Liver (tissue), 3 donors: ENCODE data around the gene RARB.

Experiments used
- CTCF ChIP-seq: fragments of 150-350 bp; IDR thresholded peaks from 2 replicates; pipeline ENCODE4 v1.5.1; 2017; ENCODE audit warnings: improper control_type of control experiment, low read depth, low read length; ENCODE audit not compliant: missing input control
- EGR1 ChIP-seq, 2 donors: IDR thresholded peaks; 2 replicates each; pipeline ENCODE4 v1.6.1; 2016 to 2018; ENCODE audit warnings: antibody characterized with exemption in 2 of 2, low read depth in 2 of 2
- FOXA1 ChIP-seq: IDR thresholded peaks from 2 replicates; pipeline ENCODE4 v1.6.1; 2016; ENCODE audit warnings: antibody characterized with exemption
- RAD21 ChIP-seq, 2 donors: IDR thresholded peaks; 2 replicates each; pipeline ENCODE4 v1.6.1; 2016; ENCODE audit warnings: antibody characterized with exemption in 2 of 2, mild to moderate bottlenecking in 2 of 2
- SP1 ChIP-seq: IDR thresholded peaks from 2 replicates; pipeline ENCODE4 v1.6.1; 2018; ENCODE audit warnings: antibody characterized with exemption, mild to moderate bottlenecking
- TAF1 ChIP-seq: conservative IDR thresholded peaks from 2 replicates; pipeline ENCODE4 v1.6.1; 2016; ENCODE audit warnings: antibody characterized with exemption, mild to moderate bottlenecking
- donor health status: healthy.
- donor health status: healthy.

- TF ChIP-seq RAD21 (IDR thresholded peaks at IDR 0.05) (peak in 1 of 2 donors; percentile 28), TAF1 (no peak), EGR1 (IDR thresholded peaks at IDR 0.05; ENCODE audit: low read depth in 2 of 2) (no peak), CTCF (no peak), FOXA1 (no peak), SP1 (peak; percentile 28)
These were observed 130.1 kb downstream of the RARB start for GRCh38 chr3:25558121-25558520.
